HepG2 (cell line): ENCODE measurements around the gene TMEM198. TPM values are rescaled to one million over a fixed set of nuclear protein-coding genes. Genes with fewer than 3 reads are reported as not detected.

Experiments used
- CCAR2 ChIP-seq: fragments of 200-400 bp; formaldehyde crosslinking; optimal IDR thresholded peaks from 2 replicates; pipeline ENCODE3; 2018; ENCODE audit warnings: low read depth, mild to moderate bottlenecking, low read length, moderate library complexity
- FOSL2 ChIP-seq: sonication (generic); formaldehyde crosslinking; IDR thresholded peaks from 2 replicates; pipeline ENCODE4 v1.4.0; 2020; ENCODE audit warnings: missing genetic modification reagents
- GFI1 ChIP-seq: sonication (generic); formaldehyde crosslinking; IDR thresholded peaks from 2 replicates; pipeline ENCODE4 v1.5.0; 2020; ENCODE audit warnings: missing genetic modification reagents, mild to moderate bottlenecking, borderline replicate concordance
- GZF1 ChIP-seq: sonication (generic); formaldehyde crosslinking; IDR thresholded peaks from 2 replicates; pipeline ENCODE4 v1.5.1; 2020; ENCODE audit warnings: mild to moderate bottlenecking, missing genetic modification reagents
- HNF4G ChIP-seq, 2 experiments: sonication (generic) in 1 of 2; formaldehyde crosslinking in 1 of 2; IDR thresholded peaks; 2 replicates each; pipeline versions ENCODE4 v1.4.0 to v1.6.1; 2011 to 2020; ENCODE audit warnings: borderline replicate concordance in 2 of 2, low read depth in 2 of 2, mild to moderate bottlenecking in 2 of 2, low read length in 1 of 2, missing genetic modification reagents in 1 of 2, moderate library complexity in 1 of 2
- MIER2 ChIP-seq: IDR thresholded peaks from 2 replicates; pipeline ENCODE4 v1.6.1; 2016; ENCODE audit warnings: missing biosample characterization, missing genetic modification reagents
- MTA1 ChIP-seq: sonication (generic); formaldehyde crosslinking; IDR thresholded peaks from 2 replicates; pipeline ENCODE4 v1.4.0; 2020; ENCODE audit warnings: missing genetic modification reagents, mild to moderate bottlenecking, borderline replicate concordance
- NFIB ChIP-seq: sonication (generic); formaldehyde crosslinking; IDR thresholded peaks from 2 replicates; pipeline ENCODE4 v1.9.0; 2021; ENCODE audit warnings: missing genetic modification reagents, mild to moderate bottlenecking, borderline replicate concordance
- NR2F1 ChIP-seq, 2 experiments: fragments of 450-650 bp in 1 of 2; formaldehyde crosslinking in 1 of 2; IDR thresholded peaks; 2 replicates each; pipeline versions ENCODE4 v1.5.0 to v1.6.1; 2016 to 2020; ENCODE audit warnings: mild to moderate bottlenecking in 1 of 2, missing compliant biosample characterization in 1 of 2, missing genetic modification reagents in 1 of 2, moderate library complexity in 1 of 2
- PAWR ChIP-seq: sonication (generic); formaldehyde crosslinking; IDR thresholded peaks from 2 replicates; pipeline ENCODE4 v1.4.0; 2020; ENCODE audit warnings: missing genetic modification reagents, mild to moderate bottlenecking, borderline replicate concordance
- ZFP36L2 ChIP-seq: sonication (generic); formaldehyde crosslinking; IDR thresholded peaks from 2 replicates; pipeline ENCODE4 v1.4.0; 2020; ENCODE audit warnings: missing genetic modification reagents
- ZNF256 ChIP-seq: sonication (generic); formaldehyde crosslinking; conservative IDR thresholded peaks from 2 replicates; pipeline ENCODE4 v1.4.0; 2020; ENCODE audit warnings: missing genetic modification reagents
- ZNF275 ChIP-seq: sonication (generic); formaldehyde crosslinking; IDR thresholded peaks from 2 replicates; pipeline ENCODE4 v1.8.0; 2022; ENCODE audit warnings: missing genetic modification reagents, mild to moderate bottlenecking, inconsistent platforms, borderline replicate concordance
- ZNF468 ChIP-seq: sonication (generic); formaldehyde crosslinking; IDR thresholded peaks from 2 replicates; pipeline ENCODE4 v1.8.0; 2022; ENCODE audit warnings: mild to moderate bottlenecking, moderate library complexity, missing genetic modification reagents
- ZNF562 ChIP-seq: sonication (generic); formaldehyde crosslinking; IDR thresholded peaks from 2 replicates; pipeline ENCODE4 v1.8.0; 2022; ENCODE audit warnings: missing genetic modification reagents, borderline replicate concordance
- ZNF569 ChIP-seq: sonication (generic); formaldehyde crosslinking; IDR thresholded peaks from 2 replicates; pipeline ENCODE4 v1.5.0; 2020; ENCODE audit warnings: mild to moderate bottlenecking, missing genetic modification reagents, moderate library complexity, borderline replicate concordance
- ZSCAN30 ChIP-seq: sonication (generic); formaldehyde crosslinking; IDR thresholded peaks from 2 replicates; pipeline ENCODE4 v1.5.0; 2020; ENCODE audit warnings: mild to moderate bottlenecking, missing genetic modification reagents
- ZSCAN31 ChIP-seq: sonication (generic); formaldehyde crosslinking; IDR thresholded peaks from 2 replicates; pipeline ENCODE4 v1.5.0; 2020; ENCODE audit warnings: low read depth, mild to moderate bottlenecking, missing genetic modification reagents
- polyA plus RNA-seq, 8 experiments: library from polyadenylated mRNA; depleted of rRNA in 3 of 8; stranded (reverse) in 7 of 8; unstranded in 1 of 8; fragments of >200 nt; fragmentation: Illumina TruSeq in 4 of 8; extraction: Trizol in 4 of 8; gene quantifications; 2 replicates each; pipeline versions ENCODE4 v1.2.1 to v1.2.3, GENCODE V29; 2011 to 2016; ENCODE audit warnings: low read depth in 4 of 8, missing spikeins in 1 of 8, mixed read lengths in 1 of 8; ENCODE audit not compliant: insufficient read depth in 1 of 8
- total RNA-seq, 5 experiments: library from RNA; depleted of rRNA; stranded (reverse); fragments of >200 nt; fragmentation: Illumina TruSeq; extraction: Trizol; gene quantifications; 2 replicates each; pipeline ENCODE4 v1.2.3, GENCODE V29; 2016; ENCODE audit warnings: low read depth in 1 of 5
- TF ChIP-seq, protein P1 (sequence below): sonication (generic); formaldehyde crosslinking; IDR thresholded peaks from 2 replicates; pipeline ENCODE4 v1.8.1; 2023; ENCODE audit warnings: mild to moderate bottlenecking, missing genetic modification reagents
- TF ChIP-seq, protein P2 (sequence below): IDR thresholded peaks from 2 replicates; pipeline ENCODE4 v1.6.1; 2012; ENCODE audit warnings: low read length, improper control_type of control experiment
- TF ChIP-seq, protein P3 (sequence below): sonication (generic); formaldehyde crosslinking; IDR thresholded peaks from 2 replicates; pipeline ENCODE4 v1.5.0; 2020; ENCODE audit warnings: missing genetic modification reagents

The TMEM198 gene
- total and polyA plus RNA-seq, 2 of the 13 experiments (the other 11 are each of a cell fraction or from before 2014, with no cell fraction given), result 17.3 to 23.5 TPM

DNA sequence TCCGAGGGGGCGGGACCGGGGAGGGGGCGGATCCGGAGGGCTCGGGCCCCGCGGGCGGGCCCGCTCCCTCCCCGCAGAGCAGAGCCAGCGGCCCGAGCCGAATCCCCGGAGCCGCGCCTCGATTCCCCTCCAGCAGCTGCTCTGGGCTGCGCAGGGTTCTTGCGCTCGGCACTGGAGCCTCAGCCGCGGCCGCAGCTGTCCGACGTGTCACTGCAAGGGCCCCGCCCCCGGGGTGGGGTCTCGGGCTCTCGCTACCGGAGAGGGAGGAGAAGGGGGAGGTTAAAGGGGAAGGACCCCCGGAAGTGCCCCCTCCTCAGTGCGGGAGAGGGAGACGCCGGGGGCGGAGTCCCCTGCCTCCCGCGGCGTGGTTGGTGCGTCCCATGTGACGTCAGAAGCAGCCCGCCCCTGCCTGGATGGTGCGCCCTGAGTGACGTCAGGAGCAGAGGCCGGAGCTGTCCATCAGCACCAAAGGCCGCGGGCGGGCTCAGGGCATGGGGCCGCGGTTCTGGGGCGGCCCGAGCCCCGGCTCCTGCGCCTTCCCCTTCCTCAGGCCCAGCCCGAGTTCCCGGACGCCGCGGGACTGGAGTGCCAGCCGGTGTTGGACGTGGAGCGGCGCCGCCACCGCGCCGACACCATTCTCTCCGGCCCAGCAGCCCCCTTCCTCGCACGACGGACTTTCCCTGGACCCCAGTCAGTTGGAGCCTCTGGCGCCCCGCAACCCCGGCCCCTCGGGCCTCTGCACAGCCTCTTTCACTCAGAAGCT is at the start of gene TMEM198, which contains the start of gene CHPF (continued):
- TF ChIP-seq, protein P1, sequence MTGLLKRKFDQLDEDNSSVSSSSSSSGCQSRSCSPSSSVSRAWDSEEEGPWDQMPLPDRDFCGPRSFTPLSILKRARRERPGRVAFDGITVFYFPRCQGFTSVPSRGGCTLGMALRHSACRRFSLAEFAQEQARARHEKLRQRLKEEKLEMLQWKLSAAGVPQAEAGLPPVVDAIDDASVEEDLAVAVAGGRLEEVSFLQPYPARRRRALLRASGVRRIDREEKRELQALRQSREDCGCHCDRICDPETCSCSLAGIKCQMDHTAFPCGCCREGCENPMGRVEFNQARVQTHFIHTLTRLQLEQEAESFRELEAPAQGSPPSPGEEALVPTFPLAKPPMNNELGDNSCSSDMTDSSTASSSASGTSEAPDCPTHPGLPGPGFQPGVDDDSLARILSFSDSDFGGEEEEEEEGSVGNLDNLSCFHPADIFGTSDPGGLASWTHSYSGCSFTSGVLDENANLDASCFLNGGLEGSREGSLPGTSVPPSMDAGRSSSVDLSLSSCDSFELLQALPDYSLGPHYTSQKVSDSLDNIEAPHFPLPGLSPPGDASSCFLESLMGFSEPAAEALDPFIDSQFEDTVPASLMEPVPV (CRISPR knock-in tag), result peak; percentile 61
- peak; percentile 57 to 72 for TF ChIP-seq NR2F1 (CRISPR knock-in tag; IDR thresholded peaks at IDR 0.05)
- no peak for TF ChIP-seq HNF4G (IDR thresholded peaks at IDR 0.05; ENCODE audit: borderline replicate concordance, low read depth, low read length)
- no peak for TF ChIP-seq HNF4G (CRISPR knock-in tag; IDR thresholded peaks at IDR 0.05; ENCODE audit: borderline replicate concordance, low read depth)
- no peak for TF ChIP-seq GFI1
- peak; percentile 75; the same call in 1 of the 2 replicates for TF ChIP-seq ZFP36L2 (CRISPR knock-in tag)
- TF ChIP-seq, protein P2, sequence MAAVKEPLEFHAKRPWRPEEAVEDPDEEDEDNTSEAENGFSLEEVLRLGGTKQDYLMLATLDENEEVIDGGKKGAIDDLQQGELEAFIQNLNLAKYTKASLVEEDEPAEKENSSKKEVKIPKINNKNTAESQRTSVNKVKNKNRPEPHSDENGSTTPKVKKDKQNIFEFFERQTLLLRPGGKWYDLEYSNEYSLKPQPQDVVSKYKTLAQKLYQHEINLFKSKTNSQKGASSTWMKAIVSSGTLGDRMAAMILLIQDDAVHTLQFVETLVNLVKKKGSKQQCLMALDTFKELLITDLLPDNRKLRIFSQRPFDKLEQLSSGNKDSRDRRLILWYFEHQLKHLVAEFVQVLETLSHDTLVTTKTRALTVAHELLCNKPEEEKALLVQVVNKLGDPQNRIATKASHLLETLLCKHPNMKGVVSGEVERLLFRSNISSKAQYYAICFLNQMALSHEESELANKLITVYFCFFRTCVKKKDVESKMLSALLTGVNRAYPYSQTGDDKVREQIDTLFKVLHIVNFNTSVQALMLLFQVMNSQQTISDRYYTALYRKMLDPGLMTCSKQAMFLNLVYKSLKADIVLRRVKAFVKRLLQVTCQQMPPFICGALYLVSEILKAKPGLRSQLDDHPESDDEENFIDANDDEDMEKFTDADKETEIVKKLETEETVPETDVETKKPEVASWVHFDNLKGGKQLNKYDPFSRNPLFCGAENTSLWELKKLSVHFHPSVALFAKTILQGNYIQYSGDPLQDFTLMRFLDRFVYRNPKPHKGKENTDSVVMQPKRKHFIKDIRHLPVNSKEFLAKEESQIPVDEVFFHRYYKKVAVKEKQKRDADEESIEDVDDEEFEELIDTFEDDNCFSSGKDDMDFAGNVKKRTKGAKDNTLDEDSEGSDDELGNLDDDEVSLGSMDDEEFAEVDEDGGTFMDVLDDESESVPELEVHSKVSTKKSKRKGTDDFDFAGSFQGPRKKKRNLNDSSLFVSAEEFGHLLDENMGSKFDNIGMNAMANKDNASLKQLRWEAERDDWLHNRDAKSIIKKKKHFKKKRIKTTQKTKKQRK, result no peak
- peak; percentile 51 for TF ChIP-seq CCAR2
- TF ChIP-seq ZNF562, result no peak
- TF ChIP-seq MIER2 (CRISPR knock-in tag), result peak; percentile 99
- TF ChIP-seq ZNF569, result 0 out of 2 replicates have a peak, but pooled peaks have one; percentile 47
- peak; percentile 83 for TF ChIP-seq ZNF256 (CRISPR knock-in tag)
- TF ChIP-seq PAWR (CRISPR knock-in tag), result 0 out of 2 replicates have a peak, but pooled peaks have one; percentile 41
- TF ChIP-seq ZNF468, result no peak
- peak; percentile 69; the same call in 1 of the 2 replicates for TF ChIP-seq ZSCAN31 (CRISPR knock-in tag)
- no peak; the same call in 1 of the 2 replicates for TF ChIP-seq MTA1 (CRISPR knock-in tag)
- TF ChIP-seq ZNF275 (CRISPR knock-in tag), result 0 out of 2 replicates have a peak, but pooled peaks have one; percentile 38
- TF ChIP-seq NFIB (CRISPR knock-in tag), result no peak
- peak; percentile 45; the same call in 1 of the 2 replicates for TF ChIP-seq ZSCAN30
- TF ChIP-seq, protein P3, sequence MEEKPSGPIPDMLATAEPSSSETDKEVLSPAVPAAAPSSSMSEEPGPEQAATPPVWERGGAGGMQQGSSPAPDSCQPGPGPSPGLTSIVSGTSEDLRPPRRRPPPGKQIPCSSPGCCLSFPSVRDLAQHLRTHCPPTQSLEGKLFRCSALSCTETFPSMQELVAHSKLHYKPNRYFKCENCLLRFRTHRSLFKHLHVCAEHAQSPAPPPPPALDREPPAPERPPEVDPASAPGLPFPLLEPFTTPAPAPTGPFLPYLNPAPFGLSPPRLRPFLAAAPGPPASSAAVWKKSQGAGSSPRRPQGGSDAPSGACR, result peak; percentile 83
- TF ChIP-seq FOSL2 (CRISPR knock-in tag), result peak; percentile 76
- TF ChIP-seq GZF1 (CRISPR knock-in tag), result peak; percentile 22; the same call in 1 of the 2 replicates
